K562 (cell line): Measurements from ENCODE around the gene WNT3. TPM values are rescaled to one million over a fixed set of nuclear protein-coding genes. Genes with fewer than 3 reads are reported as not detected.

ENCODE experiments used
- ATAC-seq: fragments of 200-7000 bp; cut with Tn5 transposase; 3 replicates; pipeline ENCODE4 v1.9.1; 2020; ENCODE audit warnings: moderate library complexity
- BruUV-seq: library from RNA; stranded (reverse); fragments of 400-500 nt; replicated peaks from 2 replicates; lab custom pipeline; 2021; lab: Mats Ljungman, UMichigan
- CTCF ChIA-PET: fragments of 300-600 bp; formaldehyde crosslinking; extraction: SDS; loops from one replicate; lab custom pipeline; 2021; ENCODE audit warnings: low intra/inter-chr PET ratio; lab: Yijun Ruan, JAX
- POLR2A ChIA-PET: fragments of 300-600, 350-650 bp; sonication (Branson Sonifier 250); formaldehyde crosslinking; extraction: SDS; loops from one replicate; lab custom pipeline; 2021; ENCODE audit warnings: antibody characterized with exemption, inconsistent platforms; lab: Yijun Ruan, JAX
- DNase-seq, 4 experiments: peaks; one replicate each; pipeline versions ENCODE4 v3.0.0 to v3.0.0-alpha.2; 2011 to 2018; ENCODE audit warnings: low spot score in 3 of 4, mixed read lengths in 3 of 4; ENCODE audit errors: extremely low read depth in 1 of 4
- FAIRE-seq: peaks from 2 replicates; lab custom pipeline; 2011; peaks lifted over from hg19 to GRCh38; lab: Jason Lieb, UNC
- H2AFZ ChIP-seq: 2 replicates; pipeline ENCODE4 v1.6.0; 2011; ENCODE audit warnings: low read depth, low read length, control low read depth, inconsistent platforms
- H3K27ac ChIP-seq: fragments of 200-600 bp; 3 replicates; pipeline ENCODE4 v1.8.0; 2011; ENCODE audit warnings: low read depth, mild to moderate bottlenecking, control low read depth, inconsistent platforms, low read length, moderate library complexity, mixed read lengths; ENCODE audit errors: extremely low read depth
- H3K27me3 ChIP-seq, 2 experiments: fragments of 300-600 bp in 1 of 2; 2 replicates in 1 of 2; 3 replicates in 1 of 2; pipeline versions ENCODE4 v1.6.0 to v1.8.0; 2011; ENCODE audit warnings: inconsistent platforms in 2 of 2, low read length in 2 of 2, mild to moderate bottlenecking in 1 of 2, mixed read lengths in 1 of 2, moderate library complexity in 1 of 2; ENCODE audit not compliant: control insufficient read depth in 2 of 2, insufficient read depth in 2 of 2
- H3K36me3 ChIP-seq: fragments of 300-600 bp; 3 replicates; pipeline ENCODE4 v1.8.0; 2011; ENCODE audit warnings: mild to moderate bottlenecking, low read length, inconsistent platforms; ENCODE audit not compliant: control insufficient read depth, insufficient read depth
- H3K4me1 ChIP-seq, 2 experiments: fragments of 200-600 bp in 1 of 2; replicated peaks in 1 of 2; 2 replicates in 1 of 2; 3 replicates in 1 of 2; pipeline versions ENCODE4 v1.5.1 to v1.8.0; 2011; ENCODE audit warnings: inconsistent platforms in 2 of 2, low read length in 2 of 2, mild to moderate bottlenecking in 1 of 2, mixed read lengths in 1 of 2, moderate library complexity in 1 of 2; ENCODE audit not compliant: control insufficient read depth in 2 of 2, insufficient read depth in 2 of 2
- H3K4me2 ChIP-seq: 2 replicates; pipeline ENCODE4 v1.6.1; 2011; ENCODE audit warnings: low read length, control low read depth, inconsistent platforms, mixed read lengths; ENCODE audit not compliant: insufficient read depth
- H3K4me3 ChIP-seq: fragments of 200-600 bp; sonication (generic), shearing (Covaris generic); 2 replicates; pipeline ENCODE4 v1.5.1; 2016; ENCODE audit warnings: control low read depth, inconsistent platforms
- H3K79me2 ChIP-seq: fragments of 200-600 bp; 3 replicates; pipeline ENCODE4 v1.8.0; 2011; ENCODE audit warnings: low read length, inconsistent platforms; ENCODE audit not compliant: control insufficient read depth, insufficient read depth
- H3K9ac ChIP-seq, 2 experiments: 2 replicates each; pipeline versions ENCODE4 v1.6.0 to v1.6.1; 2011; ENCODE audit warnings: low read depth in 2 of 2, low read length in 2 of 2, control low read depth in 1 of 2, inconsistent platforms in 1 of 2, mild to moderate bottlenecking in 1 of 2, mixed read lengths in 1 of 2; ENCODE audit not compliant: insufficient read depth in 1 of 2
- H3K9me1 ChIP-seq: one replicate; pipeline ENCODE4 v1.6.0; 2011; ENCODE audit warnings: inconsistent platforms, mild to moderate bottlenecking, low read length, moderate library complexity; ENCODE audit not compliant: control insufficient read depth, insufficient read depth
- H3K9me3 ChIP-seq: replicated peaks from 2 replicates; pipeline ENCODE4 v1.5.1; 2011; ENCODE audit warnings: low read depth, low read length, inconsistent platforms; ENCODE audit not compliant: control insufficient read depth, insufficient read depth
- H4K20me1 ChIP-seq: replicated peaks from 2 replicates; pipeline ENCODE4 v1.6.1; 2011; ENCODE audit warnings: low read length, inconsistent platforms, mixed read lengths; ENCODE audit not compliant: control insufficient read depth, insufficient read depth
- ESRRA ChIP-seq: fragments of 450-650 bp; IDR thresholded peaks from 2 replicates; pipeline ENCODE4 v1.6.1; 2014; ENCODE audit warnings: low read depth, mild to moderate bottlenecking, moderate library complexity, borderline replicate concordance
- HNRNPK ChIP-seq: fragments of 200-400 bp; formaldehyde crosslinking; IDR thresholded peaks from one replicate; pipeline ENCODE4 v1.6.1; 2018; ENCODE audit warnings: mild to moderate bottlenecking, low read depth, low read length; ENCODE audit not compliant: poor library complexity, severe bottlenecking
- MAFK ChIP-seq: IDR thresholded peaks from 2 replicates; pipeline ENCODE4 v1.6.1; 2011; ENCODE audit warnings: low read length, improper control_type of control experiment
- MTA1 ChIP-seq: fragments of 450-650 bp; IDR thresholded peaks from 2 replicates; pipeline ENCODE4 v1.6.1; 2017; ENCODE audit warnings: borderline replicate concordance
- PHF21A ChIP-seq: fragments of 450-650 bp; IDR thresholded peaks from 2 replicates; pipeline ENCODE4 v1.6.1; 2017; ENCODE audit warnings: low read depth, borderline replicate concordance
- PPARD ChIP-seq: fragments of 250-450 bp; sonication (Bioruptor Pico); IDR thresholded peaks from 2 replicates; pipeline ENCODE4 v1.8.0; 2022; ENCODE audit warnings: inconsistent platforms, mild to moderate bottlenecking, moderate library complexity
- RHOXF2B ChIP-seq: fragments of 250-450 bp; sonication (Bioruptor Pico); conservative IDR thresholded peaks from 2 replicates; pipeline ENCODE4 v1.5.1; 2021
- SETDB1 ChIP-seq: IDR thresholded peaks from one replicate; pipeline ENCODE4 v1.6.1; 2012; ENCODE audit warnings: low read length, control low read depth, inconsistent platforms
- SRSF9 ChIP-seq: fragments of 200-400 bp; formaldehyde crosslinking; IDR thresholded peaks from 2 replicates; pipeline ENCODE4 v1.6.1; 2017; ENCODE audit warnings: low read depth, low read length, borderline replicate concordance
- ZKSCAN8 ChIP-seq: fragments of 200-800 bp; sonication (Bioruptor generic); IDR thresholded peaks from 2 replicates; pipeline ENCODE4 v1.6.1; 2016; ENCODE audit warnings: missing genetic modification characterization, missing compliant biosample characterization
- ZNF696 ChIP-seq: fragments of 250-450 bp; sonication (Bioruptor Pico); conservative IDR thresholded peaks from 2 replicates; pipeline ENCODE4 v1.4.0; 2020; ENCODE audit warnings: mild to moderate bottlenecking, moderate library complexity
- WGBS: fragments of 100-300 bp; shearing (Covaris generic); methylation state at CpG from one replicate; pipeline ENCODE4 v1.1.6; 2016; ENCODE audit warnings: low coverage, mixed read lengths; ENCODE audit not compliant: insufficient coverage; ENCODE audit errors: missing lambda C conversion rate; 5-methylcytosine and 5-hydroxymethylcytosine counted together
- in situ Hi-C: fragments of 300-500 bp; cut with MboI; formaldehyde crosslinking; loops from 4 replicates; pipeline ENCODE4 v1.15.0; 2018; ENCODE audit warnings: inconsistent platforms, mixed read lengths
- intact Hi-C: fragments of 100-400 bp; cut with micrococcal nuclease; formaldehyde crosslinking; loops from 2 replicates; pipeline ENCODE4 v1.14.2; 2022
- polyA plus RNA-seq, 8 experiments: library from polyadenylated mRNA; depleted of rRNA in 4 of 8; stranded (reverse) in 5 of 8; unstranded in 3 of 8; fragments of >200 nt; fragmentation: Nextera tagmentation in 2 of 8; fragmentation: Illumina TruSeq in 1 of 8; extraction: Ambion mirVana in 2 of 8; extraction: Trizol in 1 of 8; gene quantifications; 2 replicates each; pipeline versions ENCODE4 v1.2.1 to v1.2.3, GENCODE V29; 2011 to 2014; ENCODE audit warnings: inconsistent platforms in 1 of 8, missing spikeins in 1 of 8
- total RNA-seq, 7 experiments: library from RNA; depleted of rRNA in 6 of 7; stranded (reverse); fragments of >200 nt in 6 of 7; fragmentation: Illumina TruSeq in 2 of 7; extraction: Trizol in 2 of 7; gene quantifications; 2 replicates each; pipeline versions ENCODE4 v1.2.1 to v1.2.3, GENCODE V29; 2011 to 2021; ENCODE audit warnings: low replicate concordance in 1 of 7
- TF ChIP-seq, protein P1 (sequence below): fragments of 200-800 bp; sonication (Bioruptor generic); IDR thresholded peaks from 2 replicates; pipeline ENCODE4 v1.6.1; 2017; ENCODE audit warnings: missing genetic modification characterization, missing compliant biosample characterization
- TF ChIP-seq, protein P2 (sequence below): fragments of 250-450 bp; sonication (Bioruptor Pico); IDR thresholded peaks from 2 replicates; pipeline ENCODE4 v1.8.0; 2022; ENCODE audit warnings: inconsistent platforms
- TF ChIP-seq, protein P3 (sequence below): fragments of 250-450 bp; sonication (Bioruptor Pico); IDR thresholded peaks from 2 replicates; pipeline ENCODE4 v1.4.0; 2020; ENCODE audit warnings: mild to moderate bottlenecking, moderate library complexity
- TF ChIP-seq, protein P4 (sequence below): fragments of 250-450 bp; sonication (Bioruptor Pico); IDR thresholded peaks from 2 replicates; pipeline ENCODE4 v1.4.0; 2020

The WNT3 gene
- total and polyA plus RNA-seq, 9 of the 15 experiments (the other 6 are each of a cell fraction or from before 2014, with no cell fraction given) = 1.5 to 6.1 (median 3.3) TPM

DNA sequence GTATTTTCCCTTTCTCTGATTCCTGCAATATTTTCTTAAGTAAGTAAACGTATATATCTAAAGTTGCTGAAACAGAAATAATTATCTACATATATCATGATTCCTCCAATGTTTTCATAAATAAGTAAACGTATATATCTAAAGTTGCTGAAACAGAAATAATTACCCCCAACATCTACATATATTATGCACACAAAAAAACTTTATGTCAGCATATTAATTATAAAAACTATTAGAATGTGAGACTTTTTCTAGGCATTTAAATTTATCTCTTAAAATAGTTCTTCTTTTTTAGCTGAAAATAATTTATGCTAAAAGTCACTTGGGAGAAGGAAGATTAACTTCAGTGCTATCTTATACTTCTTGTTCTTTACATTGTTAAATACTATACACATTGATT is 88.5 kb downstream of the WNT3 start (continued):
- peak; percentile 40; the same call in 1 of the 2 replicates for TF ChIP-seq MAFK
- TF ChIP-seq HNRNPK = no peak
- no peak for TF ChIP-seq ZKSCAN8 (CRISPR knock-in tag)
- no peak for TF ChIP-seq SETDB1

DNA sequence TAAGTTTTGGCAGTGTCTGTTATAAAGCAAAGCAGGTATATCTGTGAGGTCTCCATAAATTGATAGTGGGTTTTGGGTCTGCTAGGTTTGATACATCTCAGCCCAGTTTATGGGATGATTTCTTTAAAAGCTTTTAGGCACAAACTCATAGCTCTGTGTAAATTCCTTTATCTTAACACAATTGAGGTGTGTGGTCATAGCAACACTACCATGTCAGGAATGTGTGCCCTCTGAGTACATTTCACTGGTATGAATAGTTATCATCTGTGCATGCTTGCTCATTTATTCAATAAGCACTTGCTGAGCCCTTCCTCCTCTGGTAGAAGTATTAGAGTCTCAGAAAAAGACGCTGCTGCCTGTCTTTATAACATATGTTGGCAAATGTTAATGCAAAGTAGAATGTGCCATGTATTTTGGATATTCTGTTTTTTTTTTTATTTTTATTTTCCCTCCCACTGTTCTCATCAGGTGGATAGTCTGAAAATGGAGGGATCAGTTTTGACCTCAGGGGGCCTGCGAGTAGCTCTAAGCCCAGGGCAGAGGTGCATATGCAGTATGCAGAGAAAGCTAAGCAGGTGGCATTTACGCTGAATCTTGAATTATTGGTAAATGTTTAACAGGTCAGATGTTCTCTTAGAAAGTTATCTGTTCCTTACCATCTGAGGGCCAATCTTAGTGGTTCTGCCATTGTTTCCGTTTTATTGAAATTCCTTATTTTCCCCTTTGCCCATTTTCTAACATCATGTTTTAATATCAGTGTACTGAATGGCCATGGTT is 90.7 kb downstream of the WNT3 start:
- Histone ChIP-seq H3K27me3 (no peaks in the 10 kb centered on the region), H3K4me1 (no peaks in the 10 kb centered on the region), H3K27ac (no peak overlapping the region), H3K4me2 (no peak overlapping the region), H3K36me3 (peaks cover 25% of the 10 kb centered on the region), H3K9ac (no peak overlapping the region), H3K79me2 (no peaks in the 10 kb centered on the region), H3K4me3 (no peak overlapping the region), H3K9me1 (no peaks in the 10 kb centered on the region), H4K20me1 (no peaks in the 10 kb centered on the region), H3K9me3 (no peaks in the 10 kb centered on the region), H2AFZ (no peak overlapping the region)
- ATAC-seq (no peak), DNase-seq (no peak), FAIRE-seq (no peak)
- WGBS = 98% methylated on average over 4 of the region's 4 CpGs
- intact Hi-C loops = no loop called here
- in situ Hi-C loops = no loop called here
- POLR2A ChIA-PET = interaction anchor here (0.6 to 1.3 kb wide), 2 partner anchors 8 to 13 kb away, joined by 3 read pairs; no protein-coding TSS in a partner anchor
- no TSS peak for BruUV-seq
- CTCF ChIA-PET = no interaction called here
- no peak for TF ChIP-seq PHF21A
- no peak for TF ChIP-seq MTA1
- TF ChIP-seq SRSF9 = no peak
- TF ChIP-seq, protein P1, sequence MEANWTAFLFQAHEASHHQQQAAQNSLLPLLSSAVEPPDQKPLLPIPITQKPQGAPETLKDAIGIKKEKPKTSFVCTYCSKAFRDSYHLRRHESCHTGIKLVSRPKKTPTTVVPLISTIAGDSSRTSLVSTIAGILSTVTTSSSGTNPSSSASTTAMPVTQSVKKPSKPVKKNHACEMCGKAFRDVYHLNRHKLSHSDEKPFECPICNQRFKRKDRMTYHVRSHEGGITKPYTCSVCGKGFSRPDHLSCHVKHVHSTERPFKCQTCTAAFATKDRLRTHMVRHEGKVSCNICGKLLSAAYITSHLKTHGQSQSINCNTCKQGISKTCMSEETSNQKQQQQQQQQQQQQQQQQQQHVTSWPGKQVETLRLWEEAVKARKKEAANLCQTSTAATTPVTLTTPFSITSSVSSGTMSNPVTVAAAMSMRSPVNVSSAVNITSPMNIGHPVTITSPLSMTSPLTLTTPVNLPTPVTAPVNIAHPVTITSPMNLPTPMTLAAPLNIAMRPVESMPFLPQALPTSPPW (CRISPR knock-in tag) = no peak
- TF ChIP-seq, protein P2, sequence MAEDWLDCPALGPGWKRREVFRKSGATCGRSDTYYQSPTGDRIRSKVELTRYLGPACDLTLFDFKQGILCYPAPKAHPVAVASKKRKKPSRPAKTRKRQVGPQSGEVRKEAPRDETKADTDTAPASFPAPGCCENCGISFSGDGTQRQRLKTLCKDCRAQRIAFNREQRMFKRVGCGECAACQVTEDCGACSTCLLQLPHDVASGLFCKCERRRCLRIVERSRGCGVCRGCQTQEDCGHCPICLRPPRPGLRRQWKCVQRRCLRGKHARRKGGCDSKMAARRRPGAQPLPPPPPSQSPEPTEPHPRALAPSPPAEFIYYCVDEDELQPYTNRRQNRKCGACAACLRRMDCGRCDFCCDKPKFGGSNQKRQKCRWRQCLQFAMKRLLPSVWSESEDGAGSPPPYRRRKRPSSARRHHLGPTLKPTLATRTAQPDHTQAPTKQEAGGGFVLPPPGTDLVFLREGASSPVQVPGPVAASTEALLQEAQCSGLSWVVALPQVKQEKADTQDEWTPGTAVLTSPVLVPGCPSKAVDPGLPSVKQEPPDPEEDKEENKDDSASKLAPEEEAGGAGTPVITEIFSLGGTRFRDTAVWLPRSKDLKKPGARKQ (CRISPR knock-in tag) = no peak
- TF ChIP-seq ZNF696 = no peak
- TF ChIP-seq, protein P3, sequence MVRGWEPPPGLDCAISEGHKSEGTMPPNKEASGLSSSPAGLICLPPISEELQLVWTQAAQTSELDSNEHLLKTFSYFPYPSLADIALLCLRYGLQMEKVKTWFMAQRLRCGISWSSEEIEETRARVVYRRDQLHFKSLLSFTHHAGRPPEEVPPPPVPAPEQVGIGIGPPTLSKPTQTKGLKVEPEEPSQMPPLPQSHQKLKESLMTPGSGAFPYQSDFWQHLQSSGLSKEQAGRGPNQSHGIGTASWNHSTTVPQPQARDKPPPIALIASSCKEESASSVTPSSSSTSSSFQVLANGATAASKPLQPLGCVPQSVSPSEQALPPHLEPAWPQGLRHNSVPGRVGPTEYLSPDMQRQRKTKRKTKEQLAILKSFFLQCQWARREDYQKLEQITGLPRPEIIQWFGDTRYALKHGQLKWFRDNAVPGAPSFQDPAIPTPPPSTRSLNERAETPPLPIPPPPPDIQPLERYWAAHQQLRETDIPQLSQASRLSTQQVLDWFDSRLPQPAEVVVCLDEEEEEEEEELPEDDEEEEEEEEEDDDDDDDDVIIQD (CRISPR knock-in tag) = no peak
- TF ChIP-seq, protein P4, sequence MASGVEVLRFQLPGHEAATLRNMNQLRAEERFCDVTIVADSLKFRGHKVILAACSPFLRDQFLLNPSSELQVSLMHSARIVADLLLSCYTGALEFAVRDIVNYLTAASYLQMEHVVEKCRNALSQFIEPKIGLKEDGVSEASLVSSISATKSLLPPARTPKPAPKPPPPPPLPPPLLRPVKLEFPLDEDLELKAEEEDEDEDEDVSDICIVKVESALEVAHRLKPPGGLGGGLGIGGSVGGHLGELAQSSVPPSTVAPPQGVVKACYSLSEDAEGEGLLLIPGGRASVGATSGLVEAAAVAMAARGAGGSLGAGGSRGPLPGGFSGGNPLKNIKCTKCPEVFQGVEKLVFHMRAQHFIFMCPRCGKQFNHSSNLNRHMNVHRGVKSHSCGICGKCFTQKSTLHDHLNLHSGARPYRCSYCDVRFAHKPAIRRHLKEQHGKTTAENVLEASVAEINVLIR (CRISPR knock-in tag) = no peak
- no peak for TF ChIP-seq RHOXF2B (CRISPR knock-in tag)
- no peak for TF ChIP-seq PPARD
- no peak for TF ChIP-seq ESRRA
